Forelimb muscle (tissue), 1 donor: ENCODE results near the gene CHGA. TPM values are rescaled to one million over a fixed set of nuclear protein-coding genes. Genes with fewer than 3 reads are reported as not detected.

Experiments used
- DNase-seq: peaks from one replicate; pipeline ENCODE4 v3.0.0-alpha.2; 2013; ENCODE audit warnings: low read depth
- polyA plus RNA-seq: library from polyadenylated mRNA; unstranded; fragments of 120-200 nt; gene quantifications from one replicate; pipeline ENCODE4 v1.2.1, GENCODE V29; 2013; ENCODE audit not compliant: insufficient read length

The CHGA gene
- polyA plus RNA-seq, 1 donor: not detected

DNA sequence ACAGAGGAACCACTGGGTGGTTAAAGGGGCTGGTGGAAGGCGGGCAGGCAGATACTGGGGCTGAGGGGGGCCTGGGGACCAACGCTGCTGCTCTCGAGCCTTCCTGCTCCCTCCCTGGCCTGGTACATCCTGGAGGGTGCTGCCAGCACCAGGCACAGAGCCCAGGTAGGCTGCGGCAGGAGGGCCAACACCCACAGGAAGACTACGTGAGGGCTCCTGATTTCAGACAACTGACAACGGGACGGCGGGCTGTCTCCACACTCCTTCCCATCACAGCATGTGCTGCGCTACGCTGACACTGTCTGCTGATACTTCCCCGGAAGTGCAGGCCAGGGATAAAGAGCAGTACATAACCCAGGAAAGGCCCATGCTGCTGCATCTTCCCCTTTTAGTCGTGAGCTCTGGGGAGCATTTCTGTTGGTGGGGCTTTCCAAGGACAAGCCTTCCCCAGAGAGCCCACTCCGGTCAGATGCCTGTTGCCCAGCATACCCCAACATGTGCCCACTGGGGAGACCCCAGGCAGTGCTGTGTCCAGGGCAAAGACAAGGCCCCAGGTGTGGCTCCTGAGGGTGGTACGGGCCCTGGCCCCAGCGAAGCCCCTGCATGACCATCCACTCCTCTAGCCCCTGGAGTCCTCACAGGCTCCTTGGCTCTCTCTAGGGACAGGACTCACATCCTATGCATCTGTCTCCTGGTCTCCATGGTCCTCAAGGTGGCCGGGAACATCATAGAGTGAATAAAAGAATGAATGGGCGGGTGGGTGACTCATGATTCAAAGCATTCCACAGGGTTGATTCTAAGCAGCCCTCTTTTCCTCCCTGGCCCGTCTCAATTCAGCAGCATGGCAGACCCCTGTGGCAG lies 38.0 kb downstream of the CHGA start:
- DNase-seq: no peak

DNA sequence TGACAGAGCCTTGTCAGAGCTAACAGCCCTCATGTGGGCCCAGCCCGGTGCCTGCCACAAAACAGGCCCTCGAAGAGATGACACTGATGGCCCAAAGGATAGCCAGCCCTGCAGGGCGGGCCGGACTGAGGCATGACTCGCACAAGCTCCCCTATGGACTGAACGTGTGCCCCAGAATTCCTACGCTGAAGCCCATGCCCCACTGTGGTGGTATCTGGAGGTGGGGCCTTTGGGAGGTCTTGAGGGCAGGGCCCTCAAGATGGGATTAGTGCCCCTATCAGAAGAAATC lies 38.6 kb downstream of the CHGA start:
- no peak for DNase-seq

DNA sequence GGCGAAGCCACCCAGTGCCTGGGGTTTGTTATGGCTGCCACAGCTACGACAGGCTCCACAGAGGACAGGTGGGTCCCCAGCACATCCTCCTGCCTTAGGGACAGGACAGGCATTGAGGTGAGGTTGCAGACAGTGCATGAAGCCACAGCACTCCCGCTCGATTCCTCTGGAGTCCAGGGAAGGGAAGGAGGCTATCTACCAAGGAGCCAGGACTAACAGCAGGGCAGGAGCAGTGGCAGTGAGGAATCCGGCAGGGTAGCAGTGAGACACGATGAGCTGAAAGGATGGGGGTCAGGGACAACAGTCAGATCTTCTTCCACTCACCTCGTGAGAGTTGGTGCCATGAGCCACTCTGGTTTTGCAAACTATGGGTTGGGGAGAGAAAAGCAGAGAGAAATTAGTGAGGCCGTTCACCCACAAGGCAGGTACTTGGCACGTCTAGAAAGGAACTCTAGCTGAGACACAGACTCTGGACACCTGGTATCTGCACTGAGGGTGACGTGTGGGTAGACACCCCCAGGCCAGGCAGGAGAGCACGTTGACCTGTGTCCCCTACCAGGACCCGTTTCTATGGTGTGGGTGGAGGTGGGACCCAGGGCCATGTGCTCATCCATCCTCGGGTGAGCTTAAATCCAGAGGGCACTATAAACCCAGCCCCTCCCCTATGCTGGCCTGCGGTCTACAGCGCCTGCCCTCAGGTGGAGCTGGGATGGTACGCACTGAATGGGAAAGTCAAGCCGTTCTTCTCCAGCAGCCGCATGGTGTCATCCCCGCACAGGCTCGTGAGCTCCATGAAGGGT lies 39.3 kb downstream of the CHGA start:
- DNase-seq: no peak

DNA sequence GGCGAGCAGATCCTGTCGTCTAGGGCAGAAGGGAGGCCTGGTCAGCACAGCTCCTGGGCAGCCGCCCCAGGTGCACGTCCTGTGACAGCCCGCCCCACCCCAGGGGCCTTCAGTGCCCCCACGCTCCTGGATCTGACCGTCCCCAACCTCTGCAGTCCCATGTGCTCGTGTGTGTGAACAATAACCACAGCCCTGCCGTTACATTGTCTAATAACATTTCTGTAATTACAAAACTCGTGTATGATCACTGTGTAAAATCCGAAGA lies 39.8 kb downstream of the CHGA start:
- DNase-seq: no peak

DNA sequence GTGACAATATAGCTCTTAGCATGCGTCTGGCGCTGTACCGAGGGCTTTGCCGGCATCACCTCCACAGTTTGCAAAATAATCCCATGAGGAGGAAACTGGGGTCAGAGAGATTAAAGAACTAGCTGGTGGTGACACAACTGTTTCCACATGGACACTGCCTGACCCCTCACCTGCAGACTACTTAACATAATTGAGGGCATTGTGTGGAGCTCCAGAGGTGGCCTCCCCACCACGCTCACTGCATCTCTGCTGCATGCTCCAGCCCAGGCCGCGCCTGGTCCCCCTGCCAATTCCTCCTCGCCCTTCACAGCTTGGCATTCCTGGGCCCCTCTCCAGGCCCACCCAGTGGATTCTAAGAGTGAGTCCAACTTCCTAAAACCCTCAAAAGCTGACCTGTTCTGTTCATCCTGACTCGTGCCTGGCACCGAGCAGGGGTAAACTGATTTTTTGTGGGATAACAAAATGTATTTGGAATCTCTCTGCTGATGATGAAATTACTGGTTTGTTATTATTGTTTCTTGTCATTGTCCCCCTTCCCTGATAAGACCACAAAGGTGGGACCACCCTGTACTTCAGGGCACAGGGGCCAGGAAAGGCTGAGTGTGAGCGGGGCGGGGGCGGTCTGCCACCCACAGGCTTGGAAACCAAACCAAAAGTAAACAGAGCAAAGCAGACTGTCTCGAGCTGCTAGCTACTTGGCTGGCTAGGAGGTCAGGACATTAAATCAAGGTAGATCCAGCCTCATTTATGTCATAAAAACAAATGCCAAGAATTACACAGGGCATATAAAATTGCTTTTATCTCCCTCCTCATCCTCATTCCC lies 40.6 kb downstream of the CHGA start:
- DNase-seq: no peak

DNA sequence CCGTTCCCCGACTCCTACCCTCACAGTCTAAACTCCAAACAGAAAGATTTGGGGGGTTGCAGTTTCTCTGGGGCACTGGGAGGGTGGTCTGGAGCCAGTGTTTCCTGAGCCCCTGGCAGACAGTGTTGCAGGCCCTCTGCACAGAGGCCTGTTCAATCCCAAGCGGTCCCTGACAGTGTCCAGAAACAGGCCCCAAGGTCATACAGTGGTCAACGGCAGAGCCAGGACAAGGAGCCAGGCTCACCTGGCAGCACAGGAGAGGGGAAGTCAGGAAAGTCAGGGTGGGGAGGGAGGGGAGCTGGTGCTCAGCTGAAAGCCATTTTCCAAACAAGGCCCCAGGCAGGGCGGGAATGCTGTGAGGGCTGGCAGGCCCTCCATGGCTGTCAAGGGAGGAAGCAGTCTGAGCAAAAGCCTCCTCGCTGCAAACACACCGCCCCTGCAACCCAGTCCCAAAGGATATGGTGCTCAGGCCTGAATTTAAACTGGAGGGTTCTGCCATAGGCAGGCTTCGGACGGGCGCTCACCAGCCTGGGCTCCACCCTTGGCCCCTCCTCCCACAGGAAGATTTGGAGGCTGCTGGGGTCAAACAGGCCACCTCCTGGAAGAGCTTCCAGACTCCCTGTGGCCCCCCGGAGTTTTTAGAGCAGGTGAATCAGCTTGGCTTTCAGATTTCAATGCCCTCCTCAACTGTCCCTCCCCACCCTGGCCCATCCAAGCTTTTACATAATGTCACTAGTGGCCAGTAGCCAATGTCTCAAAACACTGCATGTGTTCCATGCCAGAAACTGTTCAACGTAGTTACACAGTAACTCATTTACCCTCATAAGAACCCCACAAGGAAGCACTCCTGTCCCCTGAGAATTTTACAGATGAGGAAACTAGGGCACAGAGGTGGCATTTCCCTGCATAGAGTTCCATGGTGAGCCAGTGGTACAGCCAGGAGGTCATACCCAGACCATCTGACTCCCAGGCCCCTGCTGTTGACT lies 41.5 kb downstream of the CHGA start:
- no peak for DNase-seq

DNA sequence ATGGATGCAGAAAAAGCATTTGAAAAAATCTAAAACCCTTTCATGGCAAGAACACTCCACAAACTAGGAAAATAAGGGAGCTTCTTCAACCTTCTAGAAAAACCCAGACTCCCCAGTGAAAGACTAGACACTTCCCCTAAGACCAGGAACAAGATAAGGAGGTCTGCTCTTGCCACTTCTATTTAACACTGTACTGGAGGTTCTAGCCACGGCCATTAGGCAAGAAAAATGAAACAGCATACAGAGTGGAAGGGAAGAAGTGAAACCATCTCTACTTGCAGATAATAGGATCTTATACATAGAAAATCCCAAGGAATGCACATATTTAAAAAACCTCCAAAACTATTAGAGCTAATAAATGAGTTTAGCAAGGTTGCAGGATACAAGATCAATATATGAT lies 42.3 kb downstream of the CHGA start:
- DNase-seq: no peak

DNA sequence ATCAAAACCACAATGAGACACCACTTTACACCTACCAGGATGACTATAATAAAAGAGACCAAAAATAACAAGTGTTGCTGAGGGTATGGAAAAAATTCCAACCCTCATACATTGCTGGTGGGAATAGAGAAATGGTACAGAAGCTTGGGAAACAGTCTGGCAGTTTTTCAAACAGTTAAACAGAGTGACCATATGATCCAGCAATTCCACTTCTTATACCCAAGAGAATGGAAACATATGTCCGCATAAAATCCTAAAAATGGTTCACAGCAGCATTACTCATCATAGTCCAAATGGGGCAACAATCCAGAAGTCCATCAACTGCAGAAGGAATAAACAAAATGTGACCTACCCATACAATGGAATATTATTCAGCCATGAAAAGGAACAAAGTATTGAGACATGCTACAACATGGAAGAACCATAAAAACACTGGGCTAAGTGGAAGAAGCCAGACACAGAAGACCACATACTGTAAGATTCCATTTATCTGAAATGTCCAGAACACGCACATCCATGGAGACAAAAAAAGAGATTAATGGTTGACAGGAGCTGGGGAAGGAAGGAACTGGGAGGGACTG lies 44.5 kb downstream of the CHGA start:
- DNase-seq: no peak

DNA sequence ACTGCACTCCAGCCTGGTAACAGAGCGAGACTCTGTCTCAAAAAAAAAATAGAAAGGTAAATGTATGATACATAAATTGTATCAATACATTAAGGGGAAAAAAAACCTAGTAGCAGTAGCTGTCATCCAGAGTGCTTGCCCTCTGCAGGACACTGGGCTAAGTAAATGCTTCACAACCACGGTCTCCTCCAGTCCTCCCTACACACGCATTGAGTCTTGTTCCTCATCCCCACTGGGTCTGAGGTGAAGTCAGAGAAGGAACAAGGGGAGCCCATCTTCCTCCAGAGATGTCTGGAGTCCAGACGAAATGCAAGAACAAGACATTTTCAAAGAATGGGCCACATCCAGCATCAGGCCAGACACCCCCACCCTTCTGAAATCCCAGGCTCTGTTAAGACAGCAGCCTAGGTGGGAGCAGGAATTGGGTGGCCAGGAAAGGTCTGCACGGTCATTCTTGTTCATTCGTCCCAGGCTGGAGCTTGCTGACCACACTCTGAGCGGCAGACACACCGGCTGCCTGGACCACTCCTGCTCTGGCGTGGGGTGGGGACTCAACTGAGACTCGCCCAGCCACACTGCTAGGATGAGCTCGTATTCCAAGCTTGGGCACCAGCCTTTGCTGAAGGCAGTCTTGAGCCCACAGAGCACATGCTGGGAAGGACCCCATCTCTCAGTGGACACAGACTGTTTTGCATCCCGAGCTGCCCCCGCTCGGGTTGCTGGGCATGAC lies 45.5 kb downstream of the CHGA start:
- DNase-seq: no peak

DNA sequence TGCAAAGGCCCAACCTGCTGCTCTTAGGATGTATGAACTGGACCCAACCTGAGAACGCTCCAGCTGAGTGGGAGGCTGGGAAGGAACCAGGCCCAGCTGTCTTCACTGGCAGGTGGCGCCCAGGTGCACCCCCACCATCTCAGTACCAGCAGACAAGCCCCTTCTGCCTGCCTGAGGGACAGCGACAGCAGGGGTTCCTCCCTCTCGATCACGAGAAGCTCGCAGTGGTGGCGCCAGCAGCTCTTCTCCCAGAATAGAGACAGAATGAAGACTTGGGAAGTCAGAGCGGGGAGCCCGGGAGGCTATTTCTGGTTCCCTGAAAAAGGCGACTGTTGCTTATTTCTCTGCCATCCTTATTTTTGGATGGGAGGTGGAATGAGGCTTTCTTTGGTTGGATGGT lies 46.5 kb downstream of the CHGA start:
- DNase-seq: no peak

DNA sequence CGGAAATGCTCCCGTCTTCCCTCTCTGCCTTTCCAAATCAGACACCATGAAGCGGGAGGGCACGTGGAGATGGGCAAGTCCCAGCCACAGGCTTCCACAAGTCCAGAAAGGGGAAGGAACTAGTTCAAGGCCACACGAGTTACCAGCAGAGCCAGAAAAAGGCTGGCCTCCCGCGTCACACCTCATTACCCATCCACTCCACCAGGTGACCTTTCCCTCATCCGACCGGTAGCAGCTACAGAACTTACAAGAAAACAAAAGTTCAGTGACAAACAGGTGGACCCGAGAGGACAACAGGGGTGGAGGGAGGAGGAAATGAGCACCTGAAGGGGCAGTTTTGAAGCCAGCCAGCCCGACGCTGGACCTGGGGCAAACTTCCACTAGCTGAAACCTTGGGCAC lies 46.9 kb downstream of the CHGA start:
- no peak for DNase-seq

DNA sequence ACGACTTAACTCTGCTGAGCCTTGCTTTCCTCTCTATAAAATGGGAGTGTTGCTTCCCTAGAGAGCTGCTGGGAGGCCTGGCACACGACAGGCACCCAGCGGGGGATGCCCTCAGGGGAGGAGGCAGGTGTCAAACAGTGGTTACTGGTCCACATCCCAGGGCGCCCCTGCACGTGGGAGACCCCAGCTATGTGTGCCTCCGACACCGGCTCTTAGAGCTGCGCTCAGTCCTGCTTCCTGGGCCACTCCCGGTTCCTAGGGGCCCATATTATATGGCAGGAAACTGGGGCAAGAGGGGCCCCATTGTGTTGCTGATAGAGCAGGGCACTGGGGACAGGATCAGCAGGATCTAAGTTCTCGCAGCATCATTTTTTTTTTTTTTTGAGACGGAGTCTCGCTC lies 47.3 kb downstream of the CHGA start:
- DNase-seq: no peak

DNA sequence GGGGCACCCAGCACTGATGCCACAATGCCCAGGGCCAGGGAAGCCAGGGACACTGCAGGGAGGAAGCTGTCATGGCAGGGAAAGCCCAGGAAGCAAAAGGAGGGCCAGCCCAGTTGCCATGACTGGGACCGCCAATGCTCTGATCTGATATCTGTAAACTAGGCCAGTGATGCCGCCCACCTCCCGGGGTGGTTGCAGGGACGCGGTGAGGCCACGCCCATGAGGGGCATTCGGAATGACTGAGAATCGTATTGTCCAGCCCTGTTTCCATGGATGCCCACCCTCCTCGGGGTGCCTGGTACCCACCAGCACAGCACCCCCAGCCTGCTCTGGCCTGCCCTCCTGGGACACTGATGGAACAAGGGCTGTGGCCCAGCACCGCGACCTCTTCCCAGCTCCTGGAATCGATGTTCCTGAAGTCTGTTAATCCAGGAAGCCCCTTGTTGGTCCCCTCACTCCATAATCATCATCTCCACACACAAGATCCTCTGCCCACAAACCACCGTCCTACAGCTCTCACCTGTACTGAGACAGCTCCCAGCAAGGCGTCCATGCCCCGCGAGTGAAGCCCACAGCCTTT lies 48.7 kb downstream of the CHGA start:
- DNase-seq: no peak

DNA sequence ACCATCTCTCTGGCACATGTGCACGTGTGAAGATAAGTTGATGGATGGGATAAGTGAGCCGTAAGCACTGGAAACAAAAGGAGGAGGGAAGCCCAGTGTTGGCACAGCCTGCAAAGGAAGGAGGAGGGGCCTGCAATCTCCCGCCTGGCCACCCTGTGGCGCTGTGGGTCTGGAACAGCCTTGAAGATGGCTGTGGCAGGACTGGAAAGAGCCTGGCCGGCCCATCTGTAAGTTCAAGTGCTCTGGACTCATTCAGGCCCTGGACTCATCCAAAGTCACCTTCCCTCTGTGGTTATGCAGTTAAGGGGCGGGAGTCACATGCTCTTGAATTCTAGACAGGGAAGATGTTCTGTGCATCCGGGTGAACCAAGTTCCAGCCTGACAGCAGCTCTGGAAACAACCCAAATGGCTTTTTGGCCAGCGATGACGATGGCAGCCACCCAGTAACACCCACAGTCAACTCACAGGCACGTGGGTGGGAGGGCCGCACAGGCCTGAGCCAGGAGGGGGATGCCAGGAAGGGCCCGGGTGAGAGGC lies 50.4 kb downstream of the CHGA start:
- no peak for DNase-seq

DNA sequence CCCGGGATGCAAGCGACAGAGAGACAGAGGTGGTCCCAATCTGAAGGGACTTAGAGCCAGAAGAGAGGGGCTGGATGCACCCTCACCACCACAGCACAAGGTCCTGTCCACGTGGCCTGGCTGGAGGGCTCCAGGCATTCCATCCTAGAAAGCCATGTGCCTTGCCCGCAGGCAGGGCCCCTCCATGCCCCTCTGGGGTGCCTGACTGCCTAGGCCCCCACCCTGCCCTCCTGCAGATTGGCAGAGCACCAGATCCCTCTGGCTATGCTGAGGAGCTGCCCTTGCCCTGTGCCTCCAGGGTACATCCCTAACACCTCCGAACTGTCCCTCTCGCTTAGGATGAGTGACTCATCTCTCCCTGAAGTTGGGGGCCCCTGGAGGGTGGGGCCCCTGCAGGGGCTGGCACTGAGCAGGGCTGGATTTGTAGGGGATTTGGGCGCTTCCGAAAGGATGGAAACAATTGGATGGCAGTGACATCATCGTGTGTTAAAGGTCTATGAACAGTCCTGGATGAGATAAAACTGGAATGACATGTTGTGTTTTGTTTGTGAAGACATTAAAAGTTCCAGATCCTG lies 50.9 kb downstream of the CHGA start:
- DNase-seq: no peak

DNA sequence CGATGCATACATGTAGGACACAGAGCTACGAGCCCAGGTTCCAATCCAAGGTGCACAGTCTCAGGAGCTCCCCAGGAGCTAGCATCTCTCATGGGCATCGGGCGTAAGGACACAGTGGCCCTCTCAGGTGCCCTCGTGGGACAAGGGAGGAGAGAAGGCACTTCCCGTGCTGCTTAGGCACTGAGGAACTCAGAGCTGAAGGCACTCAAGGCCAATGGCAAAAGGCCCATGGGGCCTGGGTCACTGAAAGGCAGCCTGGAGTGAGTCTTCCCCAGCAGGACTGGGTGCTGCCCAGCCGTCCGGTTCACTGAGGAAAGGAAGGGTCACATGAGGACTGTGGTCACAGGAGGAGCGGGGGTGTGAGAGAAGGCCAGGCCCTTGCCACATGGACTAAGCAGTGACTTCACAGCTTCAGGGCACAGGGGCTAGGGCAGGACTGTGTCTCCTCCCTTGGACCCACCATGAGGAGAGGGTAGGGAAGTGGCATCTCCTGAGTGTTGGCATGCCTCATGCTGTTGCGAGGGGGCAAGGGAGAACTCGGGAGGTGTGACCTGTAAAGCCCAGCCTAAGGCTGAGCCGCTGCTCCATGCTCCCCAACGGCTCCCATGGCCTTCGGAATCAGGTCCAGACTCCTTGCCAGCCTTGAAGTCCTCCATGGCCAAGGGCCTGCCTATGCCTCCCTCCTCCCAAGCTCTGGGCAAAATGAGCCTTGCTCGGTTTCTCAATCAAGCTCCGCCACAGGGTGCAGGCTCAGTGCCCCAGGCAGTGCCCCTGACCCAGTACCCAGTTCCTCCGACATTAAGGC lies 51.8 kb downstream of the CHGA start:
- DNase-seq: no peak

DNA sequence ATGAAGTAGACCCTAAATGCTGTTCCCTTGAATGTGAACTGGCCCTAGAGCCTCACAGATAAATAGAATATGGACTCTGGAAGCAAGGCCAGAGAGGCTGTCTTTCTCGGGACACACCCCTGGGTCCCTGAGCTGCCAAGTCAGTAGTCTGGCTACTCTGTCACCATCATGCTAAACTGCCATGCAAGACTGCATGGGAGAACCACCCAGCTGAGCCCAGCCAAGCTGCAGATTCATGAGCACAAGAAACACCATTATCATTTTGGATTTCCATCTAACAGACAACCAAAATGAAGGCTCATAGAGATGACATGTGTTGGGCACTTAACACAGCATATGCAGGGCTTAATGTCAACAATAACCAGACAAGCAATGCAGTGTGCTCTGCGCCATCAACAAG lies 53.3 kb downstream of the CHGA start:
- no peak for DNase-seq

DNA sequence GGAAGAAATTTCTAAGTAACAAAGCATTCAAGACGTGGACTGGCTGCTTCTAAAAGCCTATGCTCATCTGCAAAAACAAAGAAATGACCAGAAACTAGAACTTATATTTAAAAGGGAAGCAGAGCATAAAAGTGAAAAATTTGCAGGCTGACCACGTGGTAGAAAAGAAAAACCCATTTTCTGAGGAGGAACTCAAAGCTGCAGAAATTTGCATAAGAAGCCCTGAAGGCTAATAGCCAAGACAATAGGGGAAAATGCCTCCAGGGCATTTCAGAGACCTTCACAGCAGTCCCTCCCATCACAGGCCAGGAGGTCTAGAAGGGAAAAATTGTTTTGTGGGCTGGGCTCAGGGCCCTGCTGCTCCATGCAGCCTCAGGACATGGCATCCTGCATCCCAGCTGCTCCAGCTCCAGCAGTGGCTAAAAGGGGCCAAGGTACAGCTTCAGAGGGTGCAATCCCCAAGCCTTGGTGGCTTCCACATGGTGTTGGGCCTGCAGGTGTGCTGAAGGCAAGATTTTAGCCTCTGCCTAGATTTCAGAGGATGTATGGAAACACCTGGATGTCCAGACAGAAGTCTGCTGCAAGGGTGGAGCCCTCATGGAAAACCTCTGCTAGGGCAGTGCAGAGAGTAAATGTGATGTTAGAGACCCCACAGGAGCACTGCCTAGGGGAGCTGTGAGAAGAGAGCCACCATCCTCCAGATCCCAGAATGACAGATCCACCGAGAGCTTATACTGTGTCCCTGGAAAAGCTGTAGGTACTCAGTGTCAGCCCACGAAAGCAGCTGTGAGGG lies 55.5 kb downstream of the CHGA start:
- no peak for DNase-seq
